Measurements from ENCODE around the gene PET100. TPM values are rescaled to one million over a fixed set of nuclear protein-coding genes. Genes with fewer than 3 reads are reported as not detected.
A peak's percentile ranks its signal among the peaks of the same experiment; 100 is the strongest.

Gene PET100
- total and polyA plus RNA-seq, 12 donors = 3.7 to 655 (median 105) TPM

GRCh38 chr19:7620442-7621412, 8.9 kb upstream of the PET100 start:
- H3K27ac ChIP-seq = peak overlapping the region in 1 of 5 donors; percentile 89
- H3K9me3 ChIP-seq (replicated peaks in 1 of 3) = no peaks in the 10 kb centered on the region
- intact Hi-C loops (cut with DNase I) = no loop called here
- whole genome bisulfite sequencing, 4 donors = 90 to 94% (median 94%) methylated on average over 25 to 57 of the region's 57 CpGs
- no peak overlapping the region for H3K4me3 ChIP-seq
- H3K27me3 ChIP-seq = no peaks in the 10 kb centered on the region
- H3K4me1 ChIP-seq (replicated peaks in 1 of 2) = peaks cover 9 to 18% of the 10 kb centered on the region in 2 donors
- H3K36me3 ChIP-seq (replicated peaks in 1 of 2) = peaks cover 0 to 63% of the 10 kb centered on the region in 2 donors
- TF ChIP-seq, protein P1, sequence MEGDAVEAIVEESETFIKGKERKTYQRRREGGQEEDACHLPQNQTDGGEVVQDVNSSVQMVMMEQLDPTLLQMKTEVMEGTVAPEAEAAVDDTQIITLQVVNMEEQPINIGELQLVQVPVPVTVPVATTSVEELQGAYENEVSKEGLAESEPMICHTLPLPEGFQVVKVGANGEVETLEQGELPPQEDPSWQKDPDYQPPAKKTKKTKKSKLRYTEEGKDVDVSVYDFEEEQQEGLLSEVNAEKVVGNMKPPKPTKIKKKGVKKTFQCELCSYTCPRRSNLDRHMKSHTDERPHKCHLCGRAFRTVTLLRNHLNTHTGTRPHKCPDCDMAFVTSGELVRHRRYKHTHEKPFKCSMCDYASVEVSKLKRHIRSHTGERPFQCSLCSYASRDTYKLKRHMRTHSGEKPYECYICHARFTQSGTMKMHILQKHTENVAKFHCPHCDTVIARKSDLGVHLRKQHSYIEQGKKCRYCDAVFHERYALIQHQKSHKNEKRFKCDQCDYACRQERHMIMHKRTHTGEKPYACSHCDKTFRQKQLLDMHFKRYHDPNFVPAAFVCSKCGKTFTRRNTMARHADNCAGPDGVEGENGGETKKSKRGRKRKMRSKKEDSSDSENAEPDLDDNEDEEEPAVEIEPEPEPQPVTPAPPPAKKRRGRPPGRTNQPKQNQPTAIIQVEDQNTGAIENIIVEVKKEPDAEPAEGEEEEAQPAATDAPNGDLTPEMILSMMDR (IDR thresholded peaks at IDR 0.05) = no peak
- TF ChIP-seq POLR2A (IDR thresholded peaks at IDR 0.05) = no peak
- no peak for DNase-seq

GRCh38 chr19:7622933-7623685, 6.5 kb upstream of the PET100 start:
- H3K9me3 ChIP-seq (replicated peaks in 1 of 3) = no peaks in the 10 kb centered on the region
- H3K4me1 ChIP-seq (replicated peaks in 1 of 2) = peaks cover 10 to 23% of the 10 kb centered on the region in 2 donors
- WGBS, 4 donors = 81 to 87% (median 83%) methylated on average over 16 of the region's 16 CpGs
- no peak for TF ChIP-seq POLR2A (IDR thresholded peaks at IDR 0.05)
- TF ChIP-seq, protein P1 (IDR thresholded peaks at IDR 0.05) = no peak
- intact Hi-C loops (cut with DNase I) = no loop called here
- DNase-seq = no peak
- no peak overlapping the region for H3K27ac ChIP-seq
- H3K36me3 ChIP-seq (replicated peaks in 1 of 2) = peaks cover 0 to 66% of the 10 kb centered on the region in 2 donors
- H3K27me3 ChIP-seq = no peaks in the 10 kb centered on the region
- H3K4me3 ChIP-seq = no peak overlapping the region

DNA sequence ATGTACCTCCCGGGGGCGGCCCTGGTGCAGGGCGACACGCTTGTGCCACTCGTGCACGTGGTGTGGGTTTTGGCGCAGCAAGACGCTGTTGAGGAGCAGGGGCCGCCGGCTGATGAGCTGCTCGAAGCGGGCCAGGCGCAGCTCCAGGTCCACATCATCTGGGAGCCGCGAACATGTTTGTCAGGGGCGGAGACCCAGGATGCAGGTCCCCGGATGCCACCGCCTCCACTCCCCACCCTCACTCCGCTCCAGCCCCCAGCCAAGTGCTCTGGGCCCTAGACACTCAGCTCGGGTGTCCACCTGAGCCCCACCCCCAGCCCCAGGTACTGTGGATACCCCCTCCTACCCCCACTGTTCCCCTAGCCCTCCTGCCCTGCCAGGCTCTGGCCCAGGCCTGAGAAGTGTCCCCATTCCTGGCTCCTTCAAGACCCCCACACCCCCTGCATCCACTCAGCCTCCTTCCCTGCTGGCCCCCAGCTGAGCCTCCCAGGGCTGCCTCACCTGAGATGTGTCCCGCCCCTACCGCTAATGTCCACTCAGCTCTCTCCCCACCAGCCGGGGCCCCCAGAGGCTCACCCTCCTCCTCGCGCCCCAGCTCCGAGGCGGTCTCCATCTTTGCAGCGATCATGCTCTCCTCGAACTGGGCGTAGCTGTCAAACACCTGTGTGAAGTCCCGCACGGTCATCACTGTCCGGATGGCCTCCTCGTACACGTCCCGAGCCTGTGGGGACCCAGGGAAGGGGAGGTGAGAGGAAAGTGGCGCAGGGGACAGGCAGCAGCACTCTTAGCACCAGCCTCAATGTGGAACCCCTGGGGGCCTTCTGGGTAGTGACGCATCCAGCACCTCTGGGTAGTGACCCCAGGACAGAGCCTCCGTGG, 5.6 kb upstream of the PET100 start:
- Histone ChIP-seq H3K4me1 (replicated peaks in 1 of 2) (peaks cover 13 to 22% of the 10 kb centered on the region in 2 donors), H3K4me3 (no peak overlapping the region), H3K27me3 (no peaks in the 10 kb centered on the region), H3K27ac (no peak overlapping the region), H3K9me3 (replicated peaks in 1 of 3) (no peaks in the 10 kb centered on the region), H3K36me3 (replicated peaks in 1 of 2) (peaks cover 0 to 66% of the 10 kb centered on the region in 2 donors)
- WGBS, 4 donors = 92 to 96% (median 94%) methylated on average over 27 to 39 of the region's 39 CpGs
- TF ChIP-seq POLR2A (IDR thresholded peaks at IDR 0.05) = no peak
- TF ChIP-seq, protein P1 (IDR thresholded peaks at IDR 0.05) = no peak
- intact Hi-C loops (cut with DNase I) = no loop called here
- no peak for DNase-seq
